ENCODE results near the gene RFX2.

GRCh38 chr19:5978606-5979552 lies 131.4 kb downstream of the RFX2 start:
- TF ChIP-seq TARDBP (IDR thresholded peaks at IDR 0.05) (no peak), ARNT (IDR thresholded peaks at IDR 0.05) (no peak), ELF4 (IDR thresholded peaks at IDR 0.05) (no peak), ZNF384 (IDR thresholded peaks at IDR 0.05) (no peak)
